ENCODE data around the gene SLC12A2.

GRCh38 chr5:128092144-128092543 is 8.6 kb downstream of the SLC12A2 start:
- no peak for TF ChIP-seq CTCF (IDR thresholded peaks at IDR 0.05)
- no peak for TF ChIP-seq EP300 (IDR thresholded peaks at IDR 0.05)
- no peak for TF ChIP-seq POLR2A (IDR thresholded peaks at IDR 0.05)
- TF ChIP-seq POLR2AphosphoS5 (IDR thresholded peaks at IDR 0.05): no peak
